Mesendoderm (in vitro differentiated cells): ENCODE data around the gene RFFL. TPM values are rescaled to one million over a fixed set of nuclear protein-coding genes. Genes with fewer than 3 reads are reported as not detected.
A peak's percentile ranks its signal among the peaks of the same experiment; 100 is the strongest.
"Not testable (repeated sequence)": the region's sequence is repeated elsewhere in the genome, so short reads cannot be mapped to it uniquely, and the experiment has no call there.

Experiments used
- DNase-seq: peaks from one replicate; pipeline ENCODE4 v3.0.0; 2013
- H2AK5ac ChIP-seq: 2 replicates; pipeline ENCODE4 v1.6.1; 2013; ENCODE audit warnings: low read length, inconsistent platforms
- H2BK120ac ChIP-seq: 2 replicates; pipeline ENCODE4 v1.6.1; 2013; ENCODE audit warnings: low read depth, mild to moderate bottlenecking, low read length, moderate library complexity, mixed read lengths
- H2BK15ac ChIP-seq: replicated peaks from 2 replicates; pipeline ENCODE4 v1.6.1; 2013; ENCODE audit warnings: low read depth, mild to moderate bottlenecking, moderate library complexity
- H2BK5ac ChIP-seq: 2 replicates; pipeline ENCODE4 v1.6.1; 2013; ENCODE audit warnings: low read length, inconsistent platforms
- H3K18ac ChIP-seq: 2 replicates; pipeline ENCODE4 v1.6.1; 2013; ENCODE audit warnings: mild to moderate bottlenecking, low read length, mixed read lengths
- H3K23ac ChIP-seq: one replicate; pipeline ENCODE4 v1.6.1; 2013; ENCODE audit warnings: low read length
- H3K27ac ChIP-seq: 2 replicates; pipeline ENCODE4 v1.5.1; 2013; ENCODE audit warnings: low read depth, mild to moderate bottlenecking, inconsistent platforms, low read length, moderate library complexity
- H3K27me3 ChIP-seq: 2 replicates; pipeline ENCODE4 v1.6.1; 2013; ENCODE audit warnings: low read length, control low read depth, mild to moderate bottlenecking, inconsistent platforms; ENCODE audit not compliant: insufficient read depth, poor library complexity
- H3K36me3 ChIP-seq: 2 replicates; pipeline ENCODE4 v1.6.1; 2013; ENCODE audit warnings: low read length, inconsistent platforms; ENCODE audit not compliant: control insufficient read depth, insufficient read depth
- H3K4ac ChIP-seq: one replicate; pipeline ENCODE4 v1.6.1; 2013; ENCODE audit warnings: low read depth, mild to moderate bottlenecking, low read length, moderate library complexity
- H3K4me1 ChIP-seq: 2 replicates; pipeline ENCODE4 v1.6.1; 2013; ENCODE audit warnings: low read depth, low read length, inconsistent platforms; ENCODE audit not compliant: control insufficient read depth
- H3K4me2 ChIP-seq: 2 replicates; pipeline ENCODE4 v1.6.1; 2013; ENCODE audit warnings: low read length
- H3K4me3 ChIP-seq: 2 replicates; pipeline ENCODE4 v1.5.1; 2013; ENCODE audit warnings: mild to moderate bottlenecking, low read length
- H3K56ac ChIP-seq: one replicate; pipeline ENCODE4 v1.6.1; 2013; ENCODE audit warnings: low read length
- H3K79me1 ChIP-seq: 2 replicates; pipeline ENCODE4 v1.6.1; 2013; ENCODE audit warnings: low read length, inconsistent platforms
- H3K79me2 ChIP-seq: 2 replicates; pipeline ENCODE4 v1.6.1; 2013; ENCODE audit warnings: mild to moderate bottlenecking, low read length; ENCODE audit not compliant: control insufficient read depth, insufficient read depth
- H3K9ac ChIP-seq: 2 replicates; pipeline ENCODE4 v1.6.1; 2013; ENCODE audit warnings: low read length, inconsistent platforms
- H4K5ac ChIP-seq: one replicate; pipeline ENCODE4 v1.6.1; 2013; ENCODE audit warnings: low read length
- H4K8ac ChIP-seq: one replicate; pipeline ENCODE4 v1.6.1; 2013; ENCODE audit warnings: low read depth, mild to moderate bottlenecking, control low read depth, low read length, moderate library complexity
- WGBS: extraction: QIAGEN DNeasy Blood & Tissue Kit; methylation state at CpG from one replicate; pipeline ENCODE4 v1.1.7; 2013; ENCODE audit warnings: low lambda C conversion rate, missing lambda C conversion rate; ENCODE audit not compliant: insufficient coverage; ENCODE audit errors: extremely low coverage; 5-methylcytosine and 5-hydroxymethylcytosine counted together
- polyA plus RNA-seq, 2 experiments: library from polyadenylated mRNA; stranded (reverse); fragments of 200-250 nt; gene quantifications; one replicate each; pipeline ENCODE4 v1.2.3, GENCODE V29; 2013

The RFFL gene
- polyA plus RNA-seq (2013, experiment 1 of 2): 10.7 TPM
- polyA plus RNA-seq (2013, experiment 2 of 2): 10.8 TPM

- Histone ChIP-seq H3K56ac (peak within 1 kb of the TSS; percentile 73), H3K27ac (peak within 1 kb of the TSS; percentile 98), H3K23ac (no peak within 1 kb of the TSS), H3K4me2 (peak within 1 kb of the TSS; percentile 6), H3K9ac (peak within 1 kb of the TSS; percentile 40), H2BK15ac (peak within 1 kb of the TSS; percentile 88), H3K4ac (peak within 1 kb of the TSS; percentile 99), H4K5ac (no peak within 1 kb of the TSS), H3K4me1 (peaks cover 7% of the 10 kb centered on the region), H3K79me1 (no peaks in the 10 kb centered on the region), H3K79me2 (no peaks in the 10 kb centered on the region), H2BK5ac (peak within 1 kb of the TSS; percentile 75), H3K18ac (peak within 1 kb of the TSS; percentile 99), H3K27me3 (no peaks in the 10 kb centered on the region), H2AK5ac (no peak within 1 kb of the TSS), H4K8ac (peak within 1 kb of the TSS; percentile 66), H2BK120ac (peak within 1 kb of the TSS; percentile 92), H3K36me3 (no peaks in the 10 kb centered on the region), H3K4me3 (no peak within 1 kb of the TSS)
- peak; percentile 99 for DNase-seq
- no CpG with 5 or more reads among the region's 6 CpGs for WGBS
These were observed at the start of gene RFFL for GRCh38 chr17:35063514-35064223. Gene RFFL (minus strand): TSS chr17:35063707. CDS start chr17:35026553, 37,154 bp downstream.

- not testable (repeated sequence) for H2BK120ac ChIP-seq, H4K8ac ChIP-seq, H3K23ac ChIP-seq, H3K4me3 ChIP-seq, H3K56ac ChIP-seq, H3K79me2 ChIP-seq, H3K27ac ChIP-seq, H4K5ac ChIP-seq, H3K36me3 ChIP-seq, H3K4ac ChIP-seq, H3K18ac ChIP-seq, H3K79me1 ChIP-seq, H3K4me2 ChIP-seq, DNase-seq, H3K27me3 ChIP-seq, H2BK5ac ChIP-seq, H3K4me1 ChIP-seq, H3K9ac ChIP-seq, H2BK15ac ChIP-seq, H2AK5ac ChIP-seq
- no CpG with 5 or more reads among the region's 17 CpGs for WGBS
These were observed 47.3 kb upstream of the RFFL start for GRCh38 chr17:35110791-35111190.

GRCh38 chr17:35104844-35105450 lies 41.4 kb upstream of the RFFL start:
- Histone ChIP-seq H3K36me3 (peaks cover 2% of the 10 kb centered on the region), H3K27me3 (no peaks in the 10 kb centered on the region), H3K4me2 (no peak overlapping the region), H3K4me3 (no peak overlapping the region), H2BK15ac (no peak overlapping the region), H2AK5ac (no peak overlapping the region), H3K56ac (no peak overlapping the region), H3K9ac (no peak overlapping the region), H2BK5ac (no peak overlapping the region), H2BK120ac (no peak overlapping the region), H3K27ac (no peak overlapping the region), H4K5ac (no peak overlapping the region), H3K18ac (no peak overlapping the region), H3K4ac (no peak overlapping the region), H3K79me1 (no peaks in the 10 kb centered on the region), H3K4me1 (no peaks in the 10 kb centered on the region), H3K79me2 (no peaks in the 10 kb centered on the region), H3K23ac (no peak overlapping the region), H4K8ac (no peak overlapping the region)
- no peak for DNase-seq
- WGBS: no CpG with 5 or more reads among the region's 5 CpGs

DNA sequence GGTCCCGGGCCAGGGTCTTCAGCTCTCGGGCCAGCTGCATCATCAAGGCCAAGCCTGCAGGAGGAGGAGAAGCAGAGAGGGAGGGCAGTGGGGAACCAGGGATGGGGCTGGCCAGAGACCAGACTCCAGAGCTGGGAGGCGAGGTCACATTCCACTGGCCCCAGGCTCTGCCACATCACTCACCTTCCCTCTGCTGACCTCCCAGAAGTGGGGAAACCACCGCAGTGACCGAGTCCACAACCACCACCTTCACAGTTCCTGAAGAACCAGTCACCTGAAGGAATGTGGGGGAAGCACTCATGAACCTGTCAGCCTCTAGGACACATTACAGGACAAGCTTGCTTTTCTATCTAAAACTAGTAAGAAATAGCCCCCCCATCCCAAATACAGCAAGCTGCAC lies 39.8 kb upstream of the RFFL start:
- H3K4me1 ChIP-seq: no peaks in the 10 kb centered on the region
- no peak overlapping the region for H2BK120ac ChIP-seq
- H4K5ac ChIP-seq: no peak overlapping the region
- H3K79me2 ChIP-seq: no peaks in the 10 kb centered on the region
- H3K4ac ChIP-seq: no peak overlapping the region
- H3K4me3 ChIP-seq: no peak overlapping the region
- no peak overlapping the region for H3K9ac ChIP-seq
- H3K4me2 ChIP-seq: no peak overlapping the region
- no peak overlapping the region for H2AK5ac ChIP-seq
- H2BK15ac ChIP-seq: no peak overlapping the region
- H4K8ac ChIP-seq: no peak overlapping the region
- no peak overlapping the region for H3K23ac ChIP-seq
- no peak overlapping the region for H2BK5ac ChIP-seq
- H3K27me3 ChIP-seq: no peaks in the 10 kb centered on the region
- no peak overlapping the region for H3K27ac ChIP-seq
- no peak for DNase-seq
- no CpG with 5 or more reads among the region's 5 CpGs for WGBS
- H3K79me1 ChIP-seq: no peaks in the 10 kb centered on the region
- H3K18ac ChIP-seq: no peak overlapping the region
- H3K36me3 ChIP-seq: peaks cover 2% of the 10 kb centered on the region
- H3K56ac ChIP-seq: no peak overlapping the region

- no peak overlapping the region for H3K4ac ChIP-seq
- no peaks in the 10 kb centered on the region for H3K79me2 ChIP-seq
- H2BK5ac ChIP-seq: no peak overlapping the region
- H3K27ac ChIP-seq: no peak overlapping the region
- no peak overlapping the region for H2BK15ac ChIP-seq
- no peak overlapping the region for H3K56ac ChIP-seq
- H3K18ac ChIP-seq: no peak overlapping the region
- no peak overlapping the region for H3K23ac ChIP-seq
- peaks cover 2% of the 10 kb centered on the region for H3K36me3 ChIP-seq
- no CpG with 5 or more reads among the region's 2 CpGs for WGBS
- H4K8ac ChIP-seq: no peak overlapping the region
- no peak overlapping the region for H3K9ac ChIP-seq
- H2AK5ac ChIP-seq: no peak overlapping the region
- H4K5ac ChIP-seq: no peak overlapping the region
- H3K4me2 ChIP-seq: no peak overlapping the region
- H3K79me1 ChIP-seq: no peaks in the 10 kb centered on the region
- H3K4me1 ChIP-seq: no peaks in the 10 kb centered on the region
- no peak for DNase-seq
- H2BK120ac ChIP-seq: no peak overlapping the region
- H3K27me3 ChIP-seq: no peaks in the 10 kb centered on the region
- H3K4me3 ChIP-seq: no peak overlapping the region
These were observed 38.2 kb upstream of the RFFL start for GRCh38 chr17:35101725-35102124.
